K562 (cell line): ENCODE results near the gene SPECC1L. TPM values are rescaled to one million over a fixed set of nuclear protein-coding genes. Genes with fewer than 3 reads are reported as not detected.

Experiments used
- ATAC-seq: fragments of 200-7000 bp; cut with Tn5 transposase; 3 replicates; pipeline ENCODE4 v1.9.1; 2020; ENCODE audit warnings: moderate library complexity
- BruUV-seq: library from RNA; stranded (reverse); fragments of 400-500 nt; replicated peaks from 2 replicates; lab custom pipeline; 2021; lab: Mats Ljungman, UMichigan
- CTCF ChIA-PET: fragments of 300-600 bp; formaldehyde crosslinking; extraction: SDS; loops from one replicate; lab custom pipeline; 2021; ENCODE audit warnings: low intra/inter-chr PET ratio; lab: Yijun Ruan, JAX
- POLR2A ChIA-PET: fragments of 300-600, 350-650 bp; sonication (Branson Sonifier 250); formaldehyde crosslinking; extraction: SDS; loops from one replicate; lab custom pipeline; 2021; ENCODE audit warnings: antibody characterized with exemption, inconsistent platforms; lab: Yijun Ruan, JAX
- DNase-seq, 4 experiments: peaks; one replicate each; pipeline versions ENCODE4 v3.0.0 to v3.0.0-alpha.2; 2011 to 2018; ENCODE audit warnings: low spot score in 3 of 4, mixed read lengths in 3 of 4; ENCODE audit errors: extremely low read depth in 1 of 4
- FAIRE-seq: peaks from 2 replicates; lab custom pipeline; 2011; peaks lifted over from hg19 to GRCh38; lab: Jason Lieb, UNC
- H2AFZ ChIP-seq: 2 replicates; pipeline ENCODE4 v1.6.0; 2011; ENCODE audit warnings: low read depth, low read length, control low read depth, inconsistent platforms
- H3K27ac ChIP-seq: fragments of 200-600 bp; 3 replicates; pipeline ENCODE4 v1.8.0; 2011; ENCODE audit warnings: low read depth, mild to moderate bottlenecking, control low read depth, inconsistent platforms, low read length, moderate library complexity, mixed read lengths; ENCODE audit errors: extremely low read depth
- H3K27me3 ChIP-seq, 2 experiments: fragments of 300-600 bp in 1 of 2; 2 replicates in 1 of 2; 3 replicates in 1 of 2; pipeline versions ENCODE4 v1.6.0 to v1.8.0; 2011; ENCODE audit warnings: inconsistent platforms in 2 of 2, low read length in 2 of 2, mild to moderate bottlenecking in 1 of 2, mixed read lengths in 1 of 2, moderate library complexity in 1 of 2; ENCODE audit not compliant: control insufficient read depth in 2 of 2, insufficient read depth in 2 of 2
- H3K36me3 ChIP-seq: fragments of 300-600 bp; 3 replicates; pipeline ENCODE4 v1.8.0; 2011; ENCODE audit warnings: mild to moderate bottlenecking, low read length, inconsistent platforms; ENCODE audit not compliant: control insufficient read depth, insufficient read depth
- H3K4me1 ChIP-seq, 2 experiments: fragments of 200-600 bp in 1 of 2; replicated peaks in 1 of 2; 2 replicates in 1 of 2; 3 replicates in 1 of 2; pipeline versions ENCODE4 v1.5.1 to v1.8.0; 2011; ENCODE audit warnings: inconsistent platforms in 2 of 2, low read length in 2 of 2, mild to moderate bottlenecking in 1 of 2, mixed read lengths in 1 of 2, moderate library complexity in 1 of 2; ENCODE audit not compliant: control insufficient read depth in 2 of 2, insufficient read depth in 2 of 2
- H3K4me2 ChIP-seq: 2 replicates; pipeline ENCODE4 v1.6.1; 2011; ENCODE audit warnings: low read length, control low read depth, inconsistent platforms, mixed read lengths; ENCODE audit not compliant: insufficient read depth
- H3K4me3 ChIP-seq: fragments of 200-600 bp; sonication (generic), shearing (Covaris generic); 2 replicates; pipeline ENCODE4 v1.5.1; 2016; ENCODE audit warnings: control low read depth, inconsistent platforms
- H3K79me2 ChIP-seq: fragments of 200-600 bp; 3 replicates; pipeline ENCODE4 v1.8.0; 2011; ENCODE audit warnings: low read length, inconsistent platforms; ENCODE audit not compliant: control insufficient read depth, insufficient read depth
- H3K9ac ChIP-seq, 2 experiments: 2 replicates each; pipeline versions ENCODE4 v1.6.0 to v1.6.1; 2011; ENCODE audit warnings: low read depth in 2 of 2, low read length in 2 of 2, control low read depth in 1 of 2, inconsistent platforms in 1 of 2, mild to moderate bottlenecking in 1 of 2, mixed read lengths in 1 of 2; ENCODE audit not compliant: insufficient read depth in 1 of 2
- H3K9me1 ChIP-seq: one replicate; pipeline ENCODE4 v1.6.0; 2011; ENCODE audit warnings: inconsistent platforms, mild to moderate bottlenecking, low read length, moderate library complexity; ENCODE audit not compliant: control insufficient read depth, insufficient read depth
- H3K9me3 ChIP-seq: replicated peaks from 2 replicates; pipeline ENCODE4 v1.5.1; 2011; ENCODE audit warnings: low read depth, low read length, inconsistent platforms; ENCODE audit not compliant: control insufficient read depth, insufficient read depth
- H4K20me1 ChIP-seq: replicated peaks from 2 replicates; pipeline ENCODE4 v1.6.1; 2011; ENCODE audit warnings: low read length, inconsistent platforms, mixed read lengths; ENCODE audit not compliant: control insufficient read depth, insufficient read depth
- HNRNPK ChIP-seq: fragments of 200-400 bp; formaldehyde crosslinking; IDR thresholded peaks from one replicate; pipeline ENCODE4 v1.6.1; 2018; ENCODE audit warnings: mild to moderate bottlenecking, low read depth, low read length; ENCODE audit not compliant: poor library complexity, severe bottlenecking
- KDM1A ChIP-seq, 2 experiments: fragments of 450-650 bp; IDR thresholded peaks; 2 replicates each; pipeline ENCODE4 v1.6.1; 2016; ENCODE audit warnings: mild to moderate bottlenecking in 2 of 2
- MAZ ChIP-seq, 2 experiments: fragments of 450-650 bp in 1 of 2; sonication (generic) in 1 of 2; formaldehyde crosslinking; IDR thresholded peaks in 1 of 2; conservative IDR thresholded peaks in 1 of 2; 2 replicates each; pipeline versions ENCODE4 v1.4.0 to v1.5.0; 2020; ENCODE audit warnings: mild to moderate bottlenecking in 1 of 2, missing genetic modification reagents in 1 of 2
- MTF1 ChIP-seq: fragments of 250-450 bp; sonication (Bioruptor Pico); IDR thresholded peaks from 2 replicates; pipeline ENCODE4 v1.9.0; 2021; ENCODE audit warnings: moderate library complexity, mild to moderate bottlenecking, inconsistent platforms, borderline replicate concordance
- RBM25 ChIP-seq: fragments of 200-400 bp; formaldehyde crosslinking; IDR thresholded peaks from 2 replicates; pipeline ENCODE4 v1.6.1; 2018; ENCODE audit warnings: low read length, low read depth, moderate library complexity; ENCODE audit not compliant: severe bottlenecking
- RCOR1 ChIP-seq, 2 experiments: IDR thresholded peaks; 2 replicates each; pipeline ENCODE4 v1.6.1; 2012; ENCODE audit warnings: low read depth in 2 of 2, low read length in 2 of 2, borderline replicate concordance in 1 of 2, improper control_type of control experiment in 1 of 2
- SP1 ChIP-seq: sonication (generic); formaldehyde crosslinking; IDR thresholded peaks from 2 replicates; pipeline ENCODE4 v1.8.1; 2022; ENCODE audit warnings: mild to moderate bottlenecking, missing genetic modification reagents
- TBL1XR1 ChIP-seq, 2 experiments: IDR thresholded peaks; 2 replicates each; pipeline ENCODE4 v1.6.1; 2012; ENCODE audit warnings: improper control_type of control experiment in 2 of 2, low read length in 2 of 2, mild to moderate bottlenecking in 1 of 2
- TFAP4 ChIP-seq: sonication (generic); formaldehyde crosslinking; IDR thresholded peaks from 2 replicates; pipeline ENCODE4 v1.8.0; 2022; ENCODE audit warnings: missing genetic modification reagents, mild to moderate bottlenecking, moderate library complexity, borderline replicate concordance
- ZNF224 ChIP-seq: sonication (generic); formaldehyde crosslinking; IDR thresholded peaks from 2 replicates; pipeline ENCODE4 v1.8.0; 2022; ENCODE audit warnings: mild to moderate bottlenecking, missing genetic modification reagents
- ZNF24 ChIP-seq: fragments of 450-650 bp; IDR thresholded peaks from 2 replicates; pipeline ENCODE4 v1.6.1; 2016
- ZNF41 ChIP-seq: fragments of 250-450 bp; sonication (Bioruptor Pico); conservative IDR thresholded peaks from 2 replicates; pipeline ENCODE4 v1.4.0; 2020; ENCODE audit warnings: mild to moderate bottlenecking
- ZNF766 ChIP-seq: fragments of 200-800 bp; sonication (Bioruptor generic); conservative IDR thresholded peaks from 2 replicates; pipeline ENCODE4 v1.6.1; 2016; ENCODE audit warnings: missing genetic modification characterization, missing compliant biosample characterization
- ZNF830 ChIP-seq: fragments of 250-450 bp; sonication (Bioruptor Pico); IDR thresholded peaks from 2 replicates; pipeline ENCODE4 v1.5.0; 2021; ENCODE audit warnings: mild to moderate bottlenecking
- WGBS: fragments of 100-300 bp; shearing (Covaris generic); methylation state at CpG from one replicate; pipeline ENCODE4 v1.1.6; 2016; ENCODE audit warnings: low coverage, mixed read lengths; ENCODE audit not compliant: insufficient coverage; ENCODE audit errors: missing lambda C conversion rate; 5-methylcytosine and 5-hydroxymethylcytosine counted together
- in situ Hi-C: fragments of 300-500 bp; cut with MboI; formaldehyde crosslinking; loops from 4 replicates; pipeline ENCODE4 v1.15.0; 2018; ENCODE audit warnings: inconsistent platforms, mixed read lengths
- intact Hi-C: fragments of 100-400 bp; cut with micrococcal nuclease; formaldehyde crosslinking; loops from 2 replicates; pipeline ENCODE4 v1.14.2; 2022
- polyA plus RNA-seq, 8 experiments: library from polyadenylated mRNA; depleted of rRNA in 4 of 8; stranded (reverse) in 5 of 8; unstranded in 3 of 8; fragments of >200 nt; fragmentation: Nextera tagmentation in 2 of 8; fragmentation: Illumina TruSeq in 1 of 8; extraction: Ambion mirVana in 2 of 8; extraction: Trizol in 1 of 8; gene quantifications; 2 replicates each; pipeline versions ENCODE4 v1.2.1 to v1.2.3, GENCODE V29; 2011 to 2014; ENCODE audit warnings: inconsistent platforms in 1 of 8, missing spikeins in 1 of 8
- total RNA-seq, 7 experiments: library from RNA; depleted of rRNA in 6 of 7; stranded (reverse); fragments of >200 nt in 6 of 7; fragmentation: Illumina TruSeq in 2 of 7; extraction: Trizol in 2 of 7; gene quantifications; 2 replicates each; pipeline versions ENCODE4 v1.2.1 to v1.2.3, GENCODE V29; 2011 to 2021; ENCODE audit warnings: low replicate concordance in 1 of 7
- TF ChIP-seq, protein P1 (sequence below): sonication (generic); formaldehyde crosslinking; IDR thresholded peaks from 2 replicates; pipeline ENCODE4 v1.5.0; 2020; ENCODE audit warnings: missing genetic modification reagents

The SPECC1L gene
- total and polyA plus RNA-seq, 9 of the 15 experiments (the other 6 are each of a cell fraction or from before 2014, with no cell fraction given), result 1.4 to 27.9 (median 14.5) TPM

- H3K9me1 ChIP-seq, result no peaks in the 10 kb centered on the region
- no peak overlapping the region for H3K9ac ChIP-seq
- H4K20me1 ChIP-seq, result no peaks in the 10 kb centered on the region
- no TSS peak for BruUV-seq
- H3K4me3 ChIP-seq, result no peak overlapping the region
- POLR2A ChIA-PET, result interaction anchor here (0.6 kb wide), 2 partner anchors 15 to 201 kb away, joined by 3 to 4 read pairs; no protein-coding TSS in a partner anchor
- FAIRE-seq (no peak), DNase-seq (no peak), ATAC-seq (no peak)
- TF ChIP-seq ZNF41 (CRISPR knock-in tag) (no peak), SP1 (CRISPR knock-in tag) (no peak), RCOR1 (IDR thresholded peaks at IDR 0.05; ENCODE audit: borderline replicate concordance in 1 of 2, low read depth in 2 of 2, low read length in 2 of 2) (no peak), TBL1XR1 (IDR thresholded peaks at IDR 0.05; ENCODE audit: low read length in 2 of 2) (no peak), TFAP4 (no peak), RBM25 (no peak), HNRNPK (no peak), MAZ (CRISPR knock-in tag; conservative IDR thresholded peaks at IDR 0.05 in 1 of 2, IDR thresholded peaks at IDR 0.05 in 1 of 2) (no peak), ZNF766 (CRISPR knock-in tag) (no peak), MTF1 (CRISPR knock-in tag) (no peak), KDM1A (IDR thresholded peaks at IDR 0.05) (no peak), ZNF224 (CRISPR knock-in tag) (no peak), ZNF830 (CRISPR knock-in tag) (no peak), ZNF24 (no peak)
- TF ChIP-seq, protein P1, sequence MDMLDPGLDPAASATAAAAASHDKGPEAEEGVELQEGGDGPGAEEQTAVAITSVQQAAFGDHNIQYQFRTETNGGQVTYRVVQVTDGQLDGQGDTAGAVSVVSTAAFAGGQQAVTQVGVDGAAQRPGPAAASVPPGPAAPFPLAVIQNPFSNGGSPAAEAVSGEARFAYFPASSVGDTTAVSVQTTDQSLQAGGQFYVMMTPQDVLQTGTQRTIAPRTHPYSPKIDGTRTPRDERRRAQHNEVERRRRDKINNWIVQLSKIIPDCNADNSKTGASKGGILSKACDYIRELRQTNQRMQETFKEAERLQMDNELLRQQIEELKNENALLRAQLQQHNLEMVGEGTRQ, result no peak
- no peaks in the 10 kb centered on the region for H3K4me1 ChIP-seq
- H3K27me3 ChIP-seq, result no peaks in the 10 kb centered on the region
- CTCF ChIA-PET, result no interaction called here
- in situ Hi-C loops (no loop called here), intact Hi-C loops (no loop called here)
- no peaks in the 10 kb centered on the region for H3K9me3 ChIP-seq
- H3K27ac ChIP-seq, result no peak overlapping the region
- WGBS, result 84% methylated on average over 3 of the region's 3 CpGs
- H2AFZ ChIP-seq, result no peak overlapping the region
- H3K79me2 ChIP-seq, result no peaks in the 10 kb centered on the region
- H3K36me3 ChIP-seq, result peaks cover 69% of the 10 kb centered on the region
- no peak overlapping the region for H3K4me2 ChIP-seq
Observed at GRCh38 chr22:24367841-24368240, 97.2 kb downstream of the SPECC1L start.
